GF-D8 (cell line): ENCODE data around the gene EPGN.

Experiments
- DNase-seq: peaks from one replicate; lab custom pipeline; 2025; lab: John Stamatoyannopoulos, UW

EPGN gene

GRCh38 chr4:74308215-74308614 lies at the start of gene EPGN:
Gene EPGN (plus strand): TSS chr4:74308470. CDS start chr4:74308534, 64 bp downstream.
- DNase-seq: no peak

DNA sequence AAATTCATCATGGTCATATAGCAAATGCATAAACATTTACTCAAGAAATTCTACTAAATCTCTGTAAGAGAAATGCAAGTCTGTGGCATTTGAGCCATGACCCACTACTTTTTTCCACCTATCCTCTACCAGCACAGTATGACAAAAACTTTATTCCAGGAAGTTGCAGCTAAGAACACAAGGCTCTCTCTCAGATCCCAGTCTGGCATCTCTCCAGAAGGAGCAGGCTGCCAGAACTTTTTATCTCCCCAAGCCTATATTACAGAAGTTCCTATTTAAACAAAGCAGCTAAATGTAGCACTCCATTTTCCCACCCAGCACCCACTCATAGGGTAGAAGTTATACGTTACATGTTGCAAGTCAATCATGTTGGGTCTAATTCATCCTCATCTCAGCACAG lies 49.3 kb upstream of the EPGN start:
- DNase-seq: no peak

DNA sequence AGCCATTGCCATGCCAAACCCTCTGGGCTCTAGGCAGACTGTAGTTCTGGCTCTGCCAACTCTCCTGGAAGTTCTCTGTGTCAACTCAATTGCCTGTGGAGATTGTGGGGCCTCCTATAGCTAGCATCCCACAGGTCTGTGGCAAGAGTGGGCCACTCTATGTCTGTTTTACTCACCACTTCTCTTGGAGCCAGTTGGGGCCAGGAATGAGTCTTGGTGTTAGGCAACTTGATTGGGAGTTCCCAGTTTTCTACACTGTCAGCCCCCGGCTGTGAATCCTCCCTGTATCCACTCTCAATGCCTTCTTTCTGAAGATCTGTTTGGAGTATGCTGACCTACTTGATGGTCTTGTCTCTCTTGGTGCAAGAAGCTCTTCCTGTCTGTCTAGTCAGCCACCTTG lies 48.2 kb upstream of the EPGN start:
- DNase-seq: no peak

DNA sequence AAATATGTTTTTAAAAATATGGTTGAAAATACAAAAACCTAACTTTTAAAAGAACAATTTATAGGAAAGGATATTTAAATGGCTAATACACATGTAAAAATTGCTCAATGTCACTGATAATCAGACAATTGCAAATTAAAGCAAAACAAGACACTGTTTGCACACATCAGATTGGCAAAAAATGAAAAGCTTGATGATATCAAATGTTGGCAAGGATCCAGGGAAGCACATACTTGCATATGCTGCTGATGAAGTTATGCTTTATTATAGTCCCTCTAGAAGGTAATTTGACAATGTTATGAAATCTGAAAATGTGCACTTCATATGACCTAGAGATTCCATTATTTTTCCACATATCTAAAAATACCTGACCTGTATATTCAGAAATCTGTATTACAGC lies 45.7 kb upstream of the EPGN start:
- no peak for DNase-seq

DNA sequence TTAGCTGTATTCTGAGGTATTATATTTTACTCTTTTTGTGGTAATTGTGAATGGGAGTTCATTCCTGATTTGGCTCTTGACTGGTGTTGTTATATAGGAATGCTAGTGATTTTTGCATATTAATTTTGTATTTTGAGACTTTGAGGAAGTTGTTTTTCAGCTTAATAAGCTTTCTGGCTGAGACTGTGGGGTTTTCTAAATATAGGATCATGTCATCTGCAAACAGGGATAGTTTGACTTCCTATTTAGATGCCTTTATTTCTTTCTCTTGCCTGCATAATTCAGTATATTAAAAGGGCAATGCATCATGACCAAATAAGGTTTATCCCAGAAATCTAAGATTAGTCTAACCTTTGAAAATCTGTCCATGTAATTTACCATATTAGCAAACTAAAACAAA lies 44.7 kb upstream of the EPGN start:
- DNase-seq: no peak

DNA sequence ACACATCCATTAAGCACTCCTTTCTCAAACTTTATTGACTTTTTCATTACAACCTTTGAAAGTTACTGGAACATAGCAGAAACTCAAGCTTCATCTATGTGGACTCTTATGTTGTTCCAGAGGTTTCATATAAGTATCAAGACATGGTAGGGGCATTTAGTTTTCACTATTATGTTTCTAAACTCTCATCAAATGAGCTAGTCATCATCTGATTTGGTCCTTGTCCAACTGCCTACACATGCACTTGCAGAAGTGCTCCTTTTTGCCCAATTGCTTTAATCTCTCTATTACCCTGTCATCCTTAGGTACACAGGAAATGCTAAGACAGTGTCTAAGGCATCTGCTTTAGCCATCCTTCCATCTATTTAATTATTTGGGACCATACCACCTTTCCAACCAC lies 42.2 kb upstream of the EPGN start:
- DNase-seq: no peak

DNA sequence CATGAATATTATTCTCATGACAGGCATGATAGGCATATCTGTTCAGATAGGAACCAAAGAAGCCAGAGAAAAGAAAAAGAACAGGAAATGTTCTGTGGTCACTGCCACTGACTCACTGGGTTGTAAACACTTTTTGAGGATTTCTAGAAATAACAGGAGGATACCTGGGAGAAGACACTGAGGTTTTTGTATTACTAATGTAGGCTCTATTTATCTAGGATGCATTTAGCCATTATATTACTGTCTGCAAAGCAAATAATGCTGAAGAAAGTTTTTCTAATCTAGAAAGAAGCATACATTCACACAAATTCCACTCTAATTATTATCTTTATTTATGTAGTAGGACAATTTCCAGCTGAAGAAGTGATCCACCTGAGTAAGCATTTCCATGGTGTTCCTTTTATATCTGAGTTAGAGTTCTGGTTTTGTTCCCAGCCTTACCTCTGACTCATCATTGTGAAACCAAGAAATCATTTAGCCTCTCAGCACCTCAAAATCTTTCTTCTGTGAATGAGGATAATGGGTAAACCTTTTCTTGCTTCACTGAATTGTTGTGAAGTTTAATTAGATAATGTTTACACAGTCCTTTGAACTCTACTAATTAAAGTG lies 40.2 kb upstream of the EPGN start:
- DNase-seq: no peak

GRCh38 chr4:74268643-74269042 lies 39.6 kb upstream of the EPGN start:
- DNase-seq: no peak

GRCh38 chr4:74278490-74278889 lies 29.8 kb upstream of the EPGN start:
- no peak for DNase-seq

- DNase-seq: no peak
These were observed 28.6 kb upstream of the EPGN start for GRCh38 chr4:74279716-74280115.

DNA sequence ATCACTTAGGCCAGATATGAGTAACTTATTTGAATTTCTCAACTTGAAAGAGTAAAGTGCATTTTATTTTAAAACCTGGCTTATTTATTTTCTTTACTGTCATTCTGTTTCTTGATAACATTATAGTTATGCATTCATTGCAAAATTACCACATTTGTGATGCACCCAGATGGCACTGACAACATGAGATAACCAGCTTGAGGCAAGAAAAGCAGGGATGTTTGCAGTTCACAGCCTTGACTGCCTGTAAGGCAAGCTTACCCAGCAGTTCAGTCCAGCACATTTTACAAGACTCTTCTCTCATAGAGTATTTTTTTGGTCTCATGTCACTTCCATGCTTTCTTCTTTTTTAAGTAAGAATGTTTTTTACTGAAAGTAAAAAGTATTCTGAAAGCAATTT lies 25.3 kb upstream of the EPGN start:
- DNase-seq: no peak

- DNase-seq: no peak
These were observed 24.7 kb upstream of the EPGN start for GRCh38 chr4:74283614-74284013.

DNA sequence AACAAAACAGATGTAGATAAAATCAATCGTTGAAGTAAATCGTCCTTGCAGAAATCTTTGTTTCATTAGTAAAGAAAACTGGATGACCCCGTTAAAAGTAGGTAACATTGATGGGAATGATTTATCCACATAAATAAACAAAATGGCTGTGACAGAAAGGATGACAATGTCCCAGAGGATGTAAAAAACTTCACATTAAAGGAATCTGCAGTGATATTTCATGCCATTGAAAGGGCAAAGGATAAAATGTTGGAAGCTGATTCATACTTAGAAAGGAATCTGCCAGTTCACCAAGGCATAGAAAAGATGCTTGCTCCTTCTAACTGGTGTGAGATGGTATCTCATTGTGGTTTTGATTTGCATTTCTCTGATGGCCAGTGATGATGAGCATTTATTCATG lies 24.2 kb upstream of the EPGN start:
- no peak for DNase-seq

DNA sequence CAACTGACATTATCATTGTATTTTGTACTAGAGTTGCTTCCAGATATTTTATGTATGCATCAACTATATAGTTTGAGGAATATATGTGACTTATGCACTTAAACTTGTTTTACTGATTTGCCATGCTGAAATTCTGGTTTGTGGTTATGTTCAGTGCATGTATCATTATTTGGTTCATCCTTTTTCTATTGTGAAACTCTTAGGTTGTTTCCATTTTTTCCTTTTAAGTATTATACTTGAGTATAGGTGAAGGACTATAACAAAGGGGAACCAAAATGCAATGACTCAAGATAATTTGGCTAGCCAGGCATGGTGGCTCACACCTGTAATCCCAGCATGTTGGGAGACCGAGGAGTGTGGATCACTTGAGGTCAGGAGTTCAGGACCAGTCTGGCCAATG lies 21.1 kb upstream of the EPGN start:
- DNase-seq: no peak

- no peak for DNase-seq
These were observed 20.5 kb upstream of the EPGN start for GRCh38 chr4:74287791-74288190.

GRCh38 chr4:74291471-74291870 lies 16.8 kb upstream of the EPGN start:
- DNase-seq: no peak

DNA sequence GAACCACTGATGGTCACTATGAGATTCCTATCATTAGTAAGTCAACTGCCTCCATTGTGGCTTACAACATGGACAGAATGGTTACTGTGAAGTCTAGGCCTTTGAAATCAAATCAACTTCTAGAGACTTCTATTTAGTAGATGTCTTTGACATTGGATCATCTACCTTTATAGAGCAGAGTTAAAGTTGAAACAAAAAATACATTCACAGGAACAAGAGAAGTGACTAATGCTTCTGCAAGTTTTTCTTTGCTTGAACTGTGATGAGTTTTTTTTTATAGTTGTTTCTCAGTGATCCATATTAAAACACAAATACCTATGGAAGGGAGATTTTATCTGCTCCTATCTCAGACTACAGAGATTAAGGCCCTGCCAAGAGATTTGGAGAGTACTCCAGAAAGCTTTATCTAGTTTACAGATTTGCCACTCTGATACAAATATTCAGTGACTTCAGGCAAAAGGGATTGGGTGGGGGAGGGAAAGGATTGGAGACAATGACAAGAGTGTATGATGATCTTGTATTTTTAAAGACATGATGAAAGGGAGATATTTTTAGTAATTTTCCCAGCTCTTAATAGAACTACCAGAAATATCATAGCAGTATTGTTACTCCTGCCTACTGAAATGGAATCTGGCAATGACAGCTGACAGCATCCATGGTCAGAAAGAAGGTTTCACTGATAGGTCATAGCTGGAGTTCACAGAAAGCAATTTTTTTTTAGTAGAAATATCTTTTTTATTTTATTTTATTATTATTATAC lies 16.0 kb upstream of the EPGN start:
- DNase-seq: no peak

DNA sequence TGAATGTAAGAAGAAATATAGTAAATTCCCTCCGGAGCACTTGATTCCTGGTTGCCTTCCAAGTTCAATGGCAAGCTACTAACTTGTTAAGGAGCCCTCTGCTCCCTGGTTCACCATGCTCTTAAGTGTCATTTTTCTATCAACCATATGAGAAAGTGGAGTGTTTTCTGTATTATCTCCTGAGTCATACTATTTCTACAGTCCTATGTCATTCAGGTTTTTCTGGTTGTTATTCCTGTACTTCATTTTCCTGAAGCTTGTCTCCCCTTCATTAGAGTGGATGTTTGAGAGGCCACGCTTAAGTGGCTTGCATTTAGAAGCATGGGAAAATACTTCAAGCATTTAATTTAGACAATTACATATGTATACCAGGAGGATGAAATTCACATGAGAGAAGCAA lies 14.7 kb upstream of the EPGN start:
- no peak for DNase-seq

- DNase-seq: no peak
These were observed 13.6 kb upstream of the EPGN start for GRCh38 chr4:74294681-74295080.

- no peak for DNase-seq
These were observed 10.7 kb upstream of the EPGN start for GRCh38 chr4:74297539-74297938.

DNA sequence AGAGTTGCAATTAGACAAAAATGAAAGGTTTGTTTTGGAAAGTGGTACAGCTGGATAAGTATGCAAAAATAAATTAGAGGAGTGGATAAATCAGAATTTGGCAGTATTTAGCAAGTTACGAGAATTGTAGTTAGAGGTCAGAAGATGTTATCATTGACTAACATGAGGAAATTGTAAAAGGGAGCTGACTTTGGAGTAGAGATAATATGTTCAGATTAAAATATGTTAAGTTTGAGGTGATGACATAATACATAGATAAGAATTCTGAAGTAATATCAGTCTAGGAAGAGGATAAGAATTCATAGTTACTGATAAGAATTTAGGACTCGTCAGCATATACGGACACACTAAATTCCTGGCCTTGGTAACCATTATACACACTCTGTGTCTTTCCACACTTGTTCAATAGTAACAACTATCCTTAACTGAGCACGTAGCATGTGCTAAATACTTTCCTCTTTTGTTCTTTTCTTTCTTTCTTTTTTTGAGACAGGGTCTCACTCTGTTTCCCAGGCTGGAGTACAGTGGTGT lies 4.1 kb upstream of the EPGN start:
- peak; percentile 32 for DNase-seq

- no peak for DNase-seq
These were observed 3.3 kb upstream of the EPGN start for GRCh38 chr4:74305000-74305399.

DNA sequence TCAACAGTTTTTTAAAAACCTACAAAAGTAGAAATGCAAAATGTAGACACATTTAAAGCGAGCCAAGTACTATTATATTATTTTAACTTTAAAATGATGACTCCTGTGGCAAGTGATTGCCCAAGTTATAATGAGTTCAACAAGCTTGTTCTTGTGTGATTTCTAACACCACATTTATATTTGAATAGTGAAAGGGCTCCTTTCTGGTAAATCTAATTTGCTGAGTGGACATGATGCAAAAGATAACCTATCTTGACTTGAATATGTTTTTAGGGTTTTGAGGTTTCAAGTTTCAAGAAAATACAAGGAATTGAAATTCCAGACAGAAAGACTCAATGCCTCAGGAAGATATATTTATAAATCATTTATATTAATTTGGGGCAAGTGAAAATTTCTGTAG lies 1.1 kb upstream of the EPGN start:
- no peak for DNase-seq

DNA sequence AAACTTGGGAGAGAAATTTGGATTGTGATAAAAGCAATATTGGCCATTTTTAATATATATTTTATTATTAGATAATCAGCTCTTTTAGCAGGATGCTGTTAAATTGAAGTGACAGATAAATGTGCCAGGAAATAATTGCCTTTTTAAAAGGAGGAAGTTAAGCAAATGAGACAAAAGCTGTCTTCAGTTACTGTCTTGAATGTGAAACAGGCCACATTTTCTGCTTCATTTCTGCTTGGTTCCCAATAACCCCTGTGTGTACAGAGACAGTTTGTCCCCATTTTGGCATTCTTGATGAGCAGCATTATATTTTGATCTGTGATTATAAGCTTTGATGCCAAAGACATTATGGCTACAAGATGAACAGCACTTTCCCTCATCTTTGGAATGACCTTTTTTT lies 953 bp downstream of the EPGN start:
- no peak for DNase-seq
